Right atrium auricular region (tissue), 2 donors: ENCODE measurements around the gene LIPA. TPM values are rescaled to one million over a fixed set of nuclear protein-coding genes. Genes with fewer than 3 reads are reported as not detected.
"Not testable (repeated sequence)": the region's sequence is repeated elsewhere in the genome, so short reads cannot be mapped to it uniquely, and the experiment has no call there.

Experiments
- DNase-seq: peaks from one replicate; pipeline ENCODE4 v3.0.0-alpha.2; 2019; ENCODE audit warnings: low spot score
- H3K27ac ChIP-seq, 2 donors: fragments of 200-600 bp; sonication (generic); 1 replicate in 1 of 2; 2 replicates in 1 of 2; pipeline ENCODE4 v1.5.1; 2016 to 2019
- H3K27me3 ChIP-seq, 2 donors: fragments of 200-600 bp; sonication (generic); one replicate each; pipeline versions ENCODE4 v1.5.1 to v1.6.0; 2017 to 2019
- H3K36me3 ChIP-seq: fragments of 200-600 bp; sonication (generic); one replicate; pipeline ENCODE4 v1.5.1; 2016
- H3K4me1 ChIP-seq, 2 donors: fragments of 200-600 bp; sonication (generic); one replicate each; pipeline versions ENCODE4 v1.5.1 to v1.6.0; 2017 to 2019
- H3K4me3 ChIP-seq, 2 donors: fragments of 200-600 bp; sonication (generic); 1 replicate in 1 of 2; 2 replicates in 1 of 2; pipeline ENCODE4 v1.5.1; 2017 to 2019; ENCODE audit warnings: mild to moderate bottlenecking in 1 of 2, moderate library complexity in 1 of 2
- H3K9me3 ChIP-seq, 2 donors: fragments of 200-600 bp; sonication (generic); one replicate each; pipeline ENCODE4 v1.5.1; 2019
- CTCF ChIP-seq, 2 donors: fragments of 200-600 bp; sonication (generic); IDR thresholded peaks; one replicate each; pipeline ENCODE4 v1.5.1; 2019; ENCODE audit warnings: antibody characterized with exemption in 2 of 2
- total RNA-seq, 2 donors: library from RNA; depleted of rRNA; stranded (reverse); fragments of >200 nt; gene quantifications; one replicate each; pipeline ENCODE4 v1.1.0, GENCODE V29; 2016

LIPA gene
- total RNA-seq, 2 donors from 2014 or later = 17.6 to 25.7 TPM

DNA sequence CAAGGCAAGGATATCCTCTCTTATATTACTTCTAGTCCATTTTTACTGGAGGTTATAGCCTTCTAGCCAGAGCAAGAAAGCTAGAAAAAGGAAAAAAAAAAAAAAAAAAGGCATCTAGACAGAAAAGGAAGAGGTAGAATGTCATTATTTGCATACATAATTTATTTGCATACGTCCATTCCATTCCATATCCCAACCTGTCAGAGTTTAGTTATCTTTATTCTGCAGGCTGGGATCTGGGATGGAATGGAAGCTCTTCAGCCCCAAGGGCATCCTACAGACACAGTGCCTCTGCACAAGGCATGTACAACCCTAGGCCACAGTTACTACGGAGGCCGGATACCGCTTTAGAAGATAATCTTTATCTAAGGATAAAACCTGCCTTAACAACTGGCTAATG lies 54.1 kb downstream of the LIPA start:
- H3K36me3 ChIP-seq = no peaks in the 10 kb centered on the region
- H3K27ac ChIP-seq = no peak overlapping the region
- no peak for DNase-seq
- TF ChIP-seq CTCF (IDR thresholded peaks at IDR 0.05) = no peak
- H3K4me1 ChIP-seq = no peaks in the 10 kb centered on the region
- no peaks in the 10 kb centered on the region for H3K27me3 ChIP-seq
- no peak overlapping the region for H3K4me3 ChIP-seq
- H3K9me3 ChIP-seq = no peaks in the 10 kb centered on the region

GRCh38 chr10:89191301-89191700 lies 60.3 kb downstream of the LIPA start:
- DNase-seq, H3K9me3 ChIP-seq, H3K36me3 ChIP-seq, H3K27me3 ChIP-seq, H3K27ac ChIP-seq, H3K4me3 ChIP-seq, H3K4me1 ChIP-seq: not testable (repeated sequence)

DNA sequence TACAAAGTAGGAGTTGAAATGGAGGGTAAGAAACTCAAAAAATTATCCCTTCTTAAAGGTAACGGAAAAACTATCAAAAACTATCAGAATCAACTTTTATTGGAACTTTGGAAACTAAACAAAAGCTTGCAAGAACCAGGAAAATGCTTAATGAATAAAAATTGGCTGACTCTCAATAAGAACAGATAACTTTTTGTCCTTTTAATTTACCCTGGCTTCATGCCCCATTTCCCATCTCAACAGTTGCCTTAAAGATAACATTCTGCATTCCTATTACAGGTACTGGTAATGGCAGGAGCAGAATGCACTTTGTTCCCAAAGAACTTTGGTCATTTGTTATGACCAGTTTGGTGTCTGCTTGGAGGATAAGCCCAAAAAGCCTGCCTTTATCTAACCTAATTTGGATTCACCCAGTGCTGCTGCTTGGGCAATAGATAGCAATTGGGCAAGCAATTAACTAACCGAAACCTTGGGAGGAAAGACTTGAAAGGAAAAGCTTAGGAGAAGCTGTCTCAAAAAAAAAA lies 62.3 kb downstream of the LIPA start:
- no peak for TF ChIP-seq CTCF (IDR thresholded peaks at IDR 0.05)
- no peak for DNase-seq
- Histone ChIP-seq H3K9me3 (no peaks in the 10 kb centered on the region), H3K4me3 (no peak overlapping the region), H3K27ac (no peak overlapping the region), H3K27me3 (no peaks in the 10 kb centered on the region), H3K4me1 (no peaks in the 10 kb centered on the region), H3K36me3 (no peaks in the 10 kb centered on the region)

GRCh38 chr10:89185658-89186057 lies 65.9 kb downstream of the LIPA start:
- Histone ChIP-seq H3K4me1 (no peaks in the 10 kb centered on the region), H3K27ac (no peak overlapping the region), H3K4me3 (no peak overlapping the region), H3K27me3 (no peaks in the 10 kb centered on the region), H3K36me3 (no peaks in the 10 kb centered on the region), H3K9me3 (no peaks in the 10 kb centered on the region)
- TF ChIP-seq CTCF (IDR thresholded peaks at IDR 0.05) = no peak
- no peak for DNase-seq

- no peaks in the 10 kb centered on the region for H3K36me3 ChIP-seq
- no peak for TF ChIP-seq CTCF (IDR thresholded peaks at IDR 0.05)
- no peak for DNase-seq
- no peaks in the 10 kb centered on the region for H3K4me1 ChIP-seq
- H3K4me3 ChIP-seq = no peak overlapping the region
- no peak overlapping the region for H3K27ac ChIP-seq
- H3K27me3 ChIP-seq = no peaks in the 10 kb centered on the region
- H3K9me3 ChIP-seq = peaks cover 0 to 5% of the 10 kb centered on the region in 2 donors
These were observed 66.9 kb downstream of the LIPA start for GRCh38 chr10:89184638-89185037.

DNA sequence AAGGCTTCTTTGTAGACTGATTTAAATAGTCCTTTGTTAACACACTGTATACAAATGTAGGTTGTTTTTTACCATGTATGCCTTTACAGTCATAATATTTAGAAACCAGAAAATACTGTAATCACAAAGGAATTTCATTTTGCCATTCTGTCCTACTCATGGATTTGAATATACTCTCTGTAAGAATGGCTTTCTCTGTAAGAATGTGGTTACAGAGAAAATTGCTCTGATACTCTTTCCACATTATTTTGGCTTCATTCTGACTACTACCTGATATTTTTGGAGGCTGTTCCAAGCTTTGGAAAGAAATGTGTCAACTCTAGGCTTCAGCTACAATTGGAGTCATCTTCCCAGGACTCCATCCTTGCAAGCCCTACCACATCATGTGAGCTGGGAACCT lies 68.0 kb downstream of the LIPA start:
- Histone ChIP-seq H3K27me3 (no peaks in the 10 kb centered on the region), H3K9me3 (peaks cover 0 to 5% of the 10 kb centered on the region in 2 donors), H3K4me1 (no peaks in the 10 kb centered on the region), H3K36me3 (no peaks in the 10 kb centered on the region), H3K4me3 (no peak overlapping the region), H3K27ac (no peak overlapping the region)
- no peak for DNase-seq
- TF ChIP-seq CTCF (IDR thresholded peaks at IDR 0.05) = no peak
